GM18508 (cell line): ENCODE data around the gene CALN1.
"Not testable (repeated sequence)": the region's sequence is repeated elsewhere in the genome, so short reads cannot be mapped to it uniquely, and the experiment has no call there.

Experiments
- ATAC-seq: cut with Tn5 transposase; IDR thresholded peaks from one replicate; pipeline ENCODE4 v1.9.1; 2021; ENCODE audit warnings: moderate number of reproducible peaks; ENCODE audit not compliant: insufficient read depth, unreplicated experiment

The CALN1 gene

DNA sequence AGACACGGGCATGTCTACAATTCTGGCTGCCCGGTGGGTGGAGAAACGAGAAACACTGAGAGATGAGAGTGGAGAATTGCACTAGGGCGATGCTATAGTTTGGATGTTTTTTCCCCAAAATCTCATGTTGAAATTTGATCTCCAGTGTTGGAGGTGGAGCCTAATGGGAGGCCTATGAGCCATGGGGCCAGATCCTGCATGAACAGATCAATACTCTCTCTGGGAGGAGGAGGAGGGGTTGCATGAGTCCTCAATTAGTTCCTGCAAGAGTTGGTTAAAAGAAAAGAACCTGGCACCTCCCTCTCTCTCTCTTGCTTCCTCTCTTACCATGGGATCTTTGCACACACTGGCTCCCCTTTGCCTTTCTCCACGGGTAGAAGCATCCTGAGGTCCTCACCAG, 299.1 kb downstream of the CALN1 start:
- no peak for ATAC-seq

DNA sequence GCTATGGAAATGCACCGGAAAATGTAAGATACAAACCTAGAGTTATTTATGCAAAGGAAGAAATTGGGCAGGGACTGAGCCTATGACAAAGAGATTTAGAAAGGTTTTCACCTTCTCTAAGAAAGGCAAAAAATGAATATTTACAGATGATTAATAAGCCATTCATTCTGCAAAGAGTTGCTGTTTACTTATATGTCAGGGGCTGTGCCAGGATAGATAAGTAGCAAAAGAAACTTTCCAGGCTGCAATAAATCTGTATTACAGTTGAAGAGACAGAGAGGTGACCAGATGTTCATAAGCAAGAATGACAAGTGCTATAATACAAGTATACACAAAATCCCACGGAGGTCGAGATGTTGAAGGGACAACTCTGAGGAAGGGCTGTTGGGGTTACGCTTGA, 299.6 kb downstream of the CALN1 start:
- no peak for ATAC-seq

DNA sequence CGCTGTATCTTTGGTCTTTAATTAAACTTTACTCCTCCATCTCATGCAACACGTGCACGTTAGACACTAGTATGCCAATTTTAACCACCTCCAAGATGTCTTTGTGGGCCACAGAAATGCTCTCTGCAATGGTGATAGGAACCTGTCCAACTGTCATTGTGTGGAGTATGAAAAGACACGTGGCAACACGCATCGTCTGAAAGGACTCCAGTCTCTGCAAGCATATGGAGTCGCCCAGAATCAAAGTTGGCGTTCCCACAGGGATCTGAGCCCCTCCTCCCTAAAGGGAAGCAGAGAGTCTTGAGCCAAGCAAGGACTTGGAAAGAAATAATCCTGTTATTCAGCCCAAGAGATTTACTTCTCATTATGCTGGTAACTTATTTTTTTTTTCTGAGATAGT, 301.1 kb downstream of the CALN1 start:
- ATAC-seq: no peak

- ATAC-seq: no peak
Measured at GRCh38 chr7:72109566-72109965, 302.6 kb downstream of the CALN1 start.

DNA sequence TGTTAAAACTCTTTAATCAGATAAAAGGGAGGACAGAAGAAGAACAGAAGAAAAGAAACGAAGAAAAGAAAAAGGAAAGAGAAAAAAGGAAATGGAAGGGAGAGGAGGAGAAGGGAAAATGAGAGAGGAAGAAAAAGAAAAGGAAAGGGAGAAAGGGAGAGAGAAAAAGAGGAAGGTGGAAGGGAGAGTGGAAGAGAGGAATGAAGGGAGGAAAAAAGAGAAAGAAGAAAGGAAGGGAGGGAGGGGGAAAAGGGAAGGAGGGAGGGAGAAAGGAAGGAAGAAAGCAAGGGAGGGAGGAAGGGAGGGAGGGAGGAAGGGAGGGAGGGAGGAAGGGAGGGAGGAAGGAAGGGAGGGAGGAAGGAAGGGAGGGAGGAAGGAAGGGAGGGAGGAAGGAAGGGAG, 305.7 kb downstream of the CALN1 start:
- ATAC-seq: no peak

DNA sequence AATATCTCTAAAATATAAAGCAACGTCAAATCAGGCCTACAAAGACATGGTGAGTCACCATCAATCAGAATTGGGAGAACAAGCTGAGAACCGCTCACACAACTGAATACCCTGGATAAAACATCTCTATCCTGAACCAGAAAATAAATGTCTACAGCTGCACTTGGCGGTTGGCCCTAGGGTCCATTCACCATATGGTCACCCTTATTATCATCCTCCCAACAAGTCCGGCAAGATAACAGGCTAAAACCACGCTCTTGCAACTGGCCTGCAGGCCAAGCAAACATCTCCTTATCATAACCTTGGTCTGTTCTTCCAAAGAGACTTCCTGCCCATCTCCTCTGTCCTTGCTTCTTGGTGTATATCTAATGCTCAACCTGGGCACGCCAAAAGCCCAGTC, 310.7 kb downstream of the CALN1 start:
- ATAC-seq: no peak

DNA sequence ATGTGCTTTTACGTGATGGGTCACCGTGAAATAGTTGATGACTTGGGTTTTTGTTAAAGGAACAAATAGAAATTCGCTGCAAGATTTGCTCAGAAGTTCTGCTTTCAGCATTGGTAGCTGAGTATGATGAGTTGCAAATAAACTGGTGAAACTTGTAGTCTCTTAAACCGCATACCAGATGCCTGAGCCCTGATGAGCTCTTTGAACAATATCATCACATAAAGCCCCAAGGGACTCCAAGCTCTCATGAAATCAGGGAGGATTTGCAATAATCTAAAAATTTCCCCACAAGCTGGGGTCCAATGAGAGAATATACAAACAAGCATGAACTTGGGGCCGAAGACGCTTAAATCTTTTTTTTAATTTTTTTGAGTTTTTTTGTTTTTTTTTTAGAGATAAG, 312.4 kb downstream of the CALN1 start:
- no peak for ATAC-seq

DNA sequence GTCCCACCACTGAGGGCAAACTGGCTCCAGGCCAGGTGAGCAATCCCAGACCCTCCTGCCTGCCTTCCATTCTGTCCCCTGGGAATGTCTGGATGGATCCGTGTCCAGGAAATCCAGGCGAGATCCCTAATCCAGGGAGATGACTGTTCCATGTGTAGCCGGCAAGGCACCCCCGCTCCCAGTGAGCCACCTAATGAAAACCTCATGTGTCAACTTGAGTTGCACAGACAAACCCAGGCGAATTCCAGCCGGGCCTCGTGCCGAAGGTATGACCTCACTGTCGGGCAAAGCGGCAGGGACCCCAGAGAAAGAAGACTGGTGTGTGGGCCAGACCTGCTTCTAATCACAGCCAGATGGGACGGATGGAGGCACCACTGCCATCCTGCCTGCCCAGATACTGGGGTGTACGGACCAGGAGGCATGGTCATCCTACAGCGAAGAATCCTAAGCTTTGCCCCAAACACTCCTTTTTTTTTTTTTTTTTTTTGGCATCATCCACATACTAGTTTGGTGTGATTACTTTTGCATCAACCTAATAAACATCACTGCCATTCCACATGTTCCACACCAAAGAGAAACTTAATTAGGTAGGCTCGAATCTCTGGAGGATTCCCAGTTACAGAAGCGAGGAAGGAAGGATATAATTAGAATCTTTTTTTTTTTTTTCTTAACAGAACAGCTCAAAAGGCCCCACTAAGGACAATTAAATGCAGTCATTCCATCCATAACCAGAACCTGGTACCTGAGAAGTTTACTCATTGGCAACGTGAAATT, 313.1 kb downstream of the CALN1 start:
- no peak for ATAC-seq

DNA sequence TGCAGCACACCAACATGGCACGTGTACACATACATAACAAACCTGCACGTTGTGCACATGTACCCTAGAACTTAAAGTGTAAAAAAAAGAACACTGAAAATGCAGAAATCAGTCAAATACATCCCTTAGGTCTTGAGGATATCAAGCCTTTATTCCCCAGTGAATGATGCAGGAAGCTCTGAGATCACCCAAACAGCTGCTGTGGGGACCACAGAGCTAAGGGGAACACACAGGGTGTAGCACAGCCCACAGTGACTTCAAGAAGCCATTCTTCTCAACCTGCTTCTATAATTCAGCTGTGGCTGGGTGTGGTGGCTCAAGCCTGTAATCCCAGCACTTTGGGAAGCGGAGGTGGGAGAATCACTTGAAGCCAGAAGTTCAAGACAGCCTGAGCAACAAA, 314.9 kb downstream of the CALN1 start:
- ATAC-seq: no peak

DNA sequence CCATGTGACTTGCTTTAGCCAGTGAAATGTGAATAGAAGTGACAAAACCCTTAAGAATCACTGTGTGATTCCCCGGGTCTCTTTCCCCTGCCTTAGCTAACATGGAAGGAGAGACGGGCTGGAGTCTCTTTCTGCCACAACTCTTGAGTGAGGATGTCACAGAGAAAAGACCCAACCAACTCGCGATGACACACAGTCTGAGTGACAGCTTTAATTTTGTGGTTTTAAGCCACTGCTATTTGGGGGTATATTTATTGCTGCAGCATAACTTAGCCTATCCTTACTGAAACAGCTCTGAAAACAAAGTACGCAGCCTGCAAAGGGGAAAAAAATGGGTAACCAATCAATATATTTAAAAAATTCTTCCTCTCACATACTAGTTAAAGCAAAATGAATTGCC, 319.4 kb downstream of the CALN1 start:
- ATAC-seq: no peak

- ATAC-seq: no peak
Measured at GRCh38 chr7:72087926-72088325, 324.2 kb downstream of the CALN1 start.

GRCh38 chr7:72080865-72081510, 331.1 kb downstream of the CALN1 start:
- ATAC-seq: no peak

GRCh38 chr7:72080341-72080766, 331.8 kb downstream of the CALN1 start:
- no peak for ATAC-seq

GRCh38 chr7:72078856-72079255, 333.3 kb downstream of the CALN1 start:
- no peak for ATAC-seq

DNA sequence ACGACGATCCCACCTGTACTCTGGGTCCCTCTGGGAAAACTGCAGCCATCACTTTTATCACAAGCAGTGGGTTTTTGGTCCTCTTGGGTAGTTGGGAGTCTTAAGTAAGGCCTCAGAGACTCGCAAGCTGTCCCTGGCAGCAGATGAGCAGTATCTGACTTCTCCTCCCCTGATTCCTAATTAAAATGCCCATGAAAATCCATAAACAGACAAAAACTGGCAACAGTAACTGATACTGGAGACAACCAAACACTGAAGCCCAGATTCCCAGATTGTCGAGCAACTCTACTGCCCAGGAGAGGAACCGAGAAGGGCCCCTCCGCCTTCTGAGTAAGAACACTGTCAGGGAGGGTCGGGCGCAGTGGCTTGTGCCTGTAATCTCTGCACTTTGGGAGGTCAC, 333.8 kb downstream of the CALN1 start:
- no peak for ATAC-seq

DNA sequence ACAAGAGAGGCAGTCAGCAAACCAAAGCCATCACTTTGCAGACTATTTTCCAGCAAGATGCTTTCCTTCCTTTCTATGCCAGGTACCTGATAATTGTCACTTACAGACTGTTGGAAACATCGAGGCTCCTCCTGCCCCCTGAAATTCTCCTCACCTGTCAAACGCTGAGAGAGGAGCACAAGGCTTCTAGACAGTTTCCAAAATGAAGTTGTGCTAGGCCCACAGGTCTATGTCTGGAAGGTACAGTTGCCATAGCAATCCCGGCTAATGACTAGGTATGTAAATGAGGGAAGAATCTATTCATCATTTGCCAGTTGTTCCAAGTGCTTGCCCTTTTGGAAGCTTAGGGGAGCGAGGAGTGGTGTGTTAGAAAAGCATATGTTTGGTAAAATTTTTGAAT, 334.4 kb downstream of the CALN1 start:
- no peak for ATAC-seq

DNA sequence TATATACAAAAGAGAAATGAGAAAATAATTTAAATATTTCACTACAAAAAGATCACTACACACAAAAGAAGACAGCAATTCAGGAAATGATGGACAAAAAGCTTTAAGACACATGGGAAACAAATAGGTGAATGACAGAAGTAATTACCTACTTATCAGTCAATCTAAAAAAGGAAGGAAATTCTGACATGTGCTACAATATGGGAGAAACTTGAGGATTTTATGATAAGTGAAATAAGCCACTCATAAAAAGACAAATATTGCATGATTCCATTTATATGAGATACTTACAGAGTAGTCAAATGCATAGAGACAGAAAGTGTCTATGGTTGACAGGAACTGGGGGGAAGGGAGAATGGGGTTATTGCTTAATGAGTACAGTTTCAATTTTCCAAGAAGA, 339.2 kb downstream of the CALN1 start:
- no peak for ATAC-seq

DNA sequence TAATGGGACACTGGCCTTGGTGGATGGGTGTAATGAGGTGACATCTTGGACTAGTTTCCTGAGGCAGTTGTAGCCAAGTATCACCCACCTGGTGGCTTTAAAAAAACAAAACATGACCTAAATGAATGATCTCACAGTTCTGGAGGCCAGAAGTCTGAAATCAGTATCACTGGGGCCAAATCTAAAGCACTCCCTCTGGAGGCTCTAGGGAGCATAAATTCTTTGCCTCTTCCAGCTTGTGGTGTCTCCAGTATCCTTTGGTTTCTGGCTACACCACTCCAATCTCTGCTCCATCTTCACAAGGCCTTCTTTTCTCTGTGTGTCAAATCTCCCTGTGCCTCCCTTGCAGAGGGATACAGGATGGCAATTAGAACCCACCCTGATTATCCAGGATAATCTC, 342.9 kb downstream of the CALN1 start:
- no peak for ATAC-seq

DNA sequence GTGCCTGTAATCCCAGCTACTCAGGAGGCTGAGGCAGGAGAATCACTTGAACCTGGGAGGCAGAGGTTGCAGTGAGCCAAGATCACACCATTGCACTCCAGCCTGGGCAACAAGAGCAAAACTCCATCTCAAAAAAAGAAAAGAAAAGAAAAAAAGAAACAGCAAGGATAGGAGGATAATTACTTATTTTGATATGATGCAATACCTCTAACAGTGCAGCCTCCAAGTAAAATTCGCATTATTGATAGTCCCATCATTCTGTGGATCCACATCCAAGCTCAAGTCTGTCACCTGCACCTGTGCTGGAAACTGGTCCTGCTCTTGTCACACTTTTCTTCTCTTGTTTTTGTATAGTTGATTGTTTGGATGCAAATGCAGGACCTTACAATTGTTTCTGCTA, 346.4 kb downstream of the CALN1 start:
- ATAC-seq: not testable (repeated sequence)

GRCh38 chr7:72064916-72065315, 347.2 kb downstream of the CALN1 start:
- no peak for ATAC-seq

DNA sequence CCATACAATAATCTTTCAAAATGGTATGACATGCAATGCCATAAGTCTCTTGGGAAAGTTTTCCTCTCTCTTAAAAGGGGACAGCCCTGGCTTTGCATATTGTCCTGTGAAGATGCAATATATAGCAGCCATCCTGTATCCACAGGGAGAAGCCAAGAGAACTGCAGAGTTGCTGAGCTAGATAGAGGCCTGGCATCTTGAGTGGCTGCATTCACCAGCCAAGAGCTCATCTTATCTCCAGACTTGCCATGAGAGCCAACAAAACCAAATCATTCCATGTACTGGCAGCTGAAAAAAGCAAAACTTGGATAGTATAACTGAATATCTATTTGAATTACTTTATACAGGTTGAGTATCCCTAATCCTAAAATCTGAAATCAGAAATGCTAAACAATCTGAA, 348.8 kb downstream of the CALN1 start:
- ATAC-seq: no peak

- ATAC-seq: no peak
Measured at GRCh38 chr7:72062666-72063065, 349.5 kb downstream of the CALN1 start.
